ENCODE data around the gene ZMYND19. TPM values are rescaled to one million over a fixed set of nuclear protein-coding genes. Genes with fewer than 3 reads are reported as not detected.
"Not testable (repeated sequence)": the region's sequence is repeated elsewhere in the genome, so short reads cannot be mapped to it uniquely, and the experiment has no call there.

Gene ZMYND19
- total RNA-seq, 1 experiment from 2014 or later, result 66.3 TPM

DNA sequence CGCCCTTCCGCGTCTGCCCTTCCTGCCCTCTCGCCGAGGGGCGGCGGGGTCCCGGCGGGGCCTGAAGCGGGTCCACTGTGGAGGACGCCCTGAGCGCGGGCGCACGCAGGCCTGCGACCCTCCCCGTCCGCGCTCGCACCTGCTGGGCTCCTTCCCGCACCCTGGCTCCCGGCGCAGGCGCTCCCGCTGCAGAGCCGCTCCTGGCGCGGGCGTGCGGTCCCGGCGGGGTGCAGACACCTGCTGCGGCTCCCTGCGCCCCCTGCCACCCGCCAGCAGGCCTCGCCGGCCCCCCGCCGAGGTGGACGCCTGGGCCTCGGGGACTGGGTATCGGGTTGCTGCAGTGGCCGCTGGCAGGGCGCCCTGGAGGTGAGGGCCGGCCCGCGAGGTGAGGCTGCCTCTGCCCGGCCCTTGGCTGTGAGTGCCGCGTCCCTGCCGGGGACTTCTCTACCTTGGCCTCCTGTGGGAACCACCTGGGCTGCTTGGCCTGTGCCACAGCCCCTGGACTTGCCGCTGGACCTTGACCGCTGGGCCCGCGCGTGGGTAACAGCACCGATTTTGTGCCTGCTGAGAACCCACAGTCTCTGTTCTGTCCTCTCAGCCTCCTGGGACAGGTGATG, 15.8 kb upstream of the ZMYND19 start:
- peak overlapping the region; percentile 69 for H3K4me3 ChIP-seq (ENCODE audit: insufficient read depth, low read depth, low read length)
- H3K27me3 ChIP-seq (ENCODE audit: control insufficient read depth, insufficient read depth, low read length), result peaks cover 13% of the 10 kb centered on the region; the same call in 1 of the 2 replicates
- no peaks in the 10 kb centered on the region; the same call in none of the 2 replicates for H3K36me3 ChIP-seq (replicated peaks; ENCODE audit: control insufficient read depth, insufficient read depth, low read length)
- peak; percentile 80 for DNase-seq

DNA sequence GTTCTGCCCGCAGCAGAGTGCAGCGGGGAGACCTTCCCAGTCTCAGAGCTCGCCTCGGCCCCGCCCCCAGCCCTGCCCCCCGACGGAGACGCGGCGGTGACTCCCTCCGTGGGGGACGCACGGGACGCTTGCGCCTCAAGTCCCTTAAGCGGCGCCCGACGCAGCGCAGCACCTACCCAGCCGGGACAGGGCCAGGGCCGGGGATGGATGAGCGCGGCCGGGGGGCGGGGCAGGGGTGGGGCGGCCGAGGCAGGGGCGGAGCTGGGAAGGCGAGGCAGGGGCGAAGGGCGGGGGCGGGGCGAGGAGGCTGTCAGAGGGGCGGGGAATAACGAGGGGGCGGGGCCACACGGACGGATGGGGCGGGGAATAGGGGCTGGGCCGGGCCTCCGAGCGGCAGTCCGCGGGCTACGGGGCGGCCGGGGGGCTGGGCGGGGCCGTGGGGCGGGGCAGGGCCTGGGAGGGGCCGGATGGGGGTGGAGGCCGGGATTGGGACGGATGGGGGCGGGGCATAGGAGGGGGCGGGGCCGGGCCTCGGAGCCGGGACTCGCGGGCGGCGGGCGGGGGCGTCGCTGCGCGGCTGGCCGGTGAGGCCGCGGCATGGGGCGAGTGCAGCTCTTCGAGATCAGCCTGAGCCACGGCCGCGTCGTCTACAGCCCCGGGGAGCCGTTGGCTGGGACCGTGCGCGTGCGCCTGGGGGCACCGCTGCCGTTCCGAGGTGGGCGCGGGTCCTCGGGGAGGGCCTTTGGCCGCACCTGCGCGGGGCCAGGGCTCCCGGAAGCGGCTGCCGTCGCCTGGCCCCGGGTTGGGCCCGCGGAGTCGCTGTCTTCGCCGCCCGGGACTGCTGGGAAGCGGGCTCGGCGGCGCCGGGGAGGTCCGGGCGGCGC, 15.1 kb upstream of the ZMYND19 start, which contains the start of gene ARRDC1:
ARRDC1 (plus strand) TSS at position 566 of the 884 bp plus-strand sequence; CDS start at position 598, 32 bp downstream.
- no peaks in the 10 kb centered on the region; the same call in none of the 2 replicates for H3K36me3 ChIP-seq (replicated peaks; ENCODE audit: control insufficient read depth, insufficient read depth, low read length)
- H3K4me3 ChIP-seq (ENCODE audit: insufficient read depth, low read depth, low read length), result peak within 1 kb of the TSS; percentile 69
- peak; percentile 100 for DNase-seq
- peaks cover 13% of the 10 kb centered on the region; the same call in 1 of the 2 replicates for H3K27me3 ChIP-seq (ENCODE audit: control insufficient read depth, insufficient read depth, low read length)

DNA sequence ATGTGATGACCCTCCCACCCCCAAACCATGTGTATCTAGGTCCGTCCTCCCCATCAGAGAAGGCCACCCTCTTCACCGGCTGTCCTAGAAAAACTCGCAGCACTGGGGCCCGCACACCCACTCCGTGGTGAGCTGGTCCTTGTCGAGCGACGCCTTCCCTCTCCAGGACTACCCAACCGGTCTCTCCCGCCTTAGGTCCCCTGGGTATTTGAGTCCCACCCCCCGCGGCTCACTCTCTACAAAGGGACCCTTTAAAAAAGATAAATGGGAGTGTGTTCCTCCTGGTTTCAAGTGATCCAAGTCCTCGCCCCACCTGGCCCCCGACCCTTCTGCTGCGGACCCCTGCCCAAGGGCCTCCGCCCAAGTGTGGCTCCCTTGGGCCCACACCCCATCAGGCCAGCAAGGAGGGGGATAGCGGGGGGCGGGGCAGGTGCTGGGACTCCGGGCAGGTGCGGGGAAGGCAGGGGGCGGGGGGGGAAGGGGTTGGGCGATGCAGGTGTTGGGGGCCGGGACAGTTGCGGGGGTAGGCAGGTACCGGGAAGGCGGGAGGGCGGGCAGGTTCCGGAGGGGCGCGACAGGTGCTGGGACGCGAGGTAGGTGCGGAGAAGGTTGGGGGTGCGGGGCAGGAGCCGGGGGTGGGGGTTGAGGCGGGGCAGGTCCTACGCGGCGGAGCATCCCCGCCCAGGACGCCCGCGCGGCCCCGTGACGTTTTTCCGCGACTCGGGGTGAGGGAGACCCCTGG, 14.2 kb upstream of the ZMYND19 start:
- peak; percentile 57 for DNase-seq
- Histone ChIP-seq H3K4me3 (ENCODE audit: insufficient read depth, low read depth, low read length) (peak overlapping the region; percentile 30), H3K36me3 (replicated peaks; ENCODE audit: control insufficient read depth, insufficient read depth, low read length) (no peaks in the 10 kb centered on the region; the same call in none of the 2 replicates), H3K27me3 (ENCODE audit: control insufficient read depth, insufficient read depth, low read length) (peaks cover 13% of the 10 kb centered on the region; the same call in 1 of the 2 replicates)

DNA sequence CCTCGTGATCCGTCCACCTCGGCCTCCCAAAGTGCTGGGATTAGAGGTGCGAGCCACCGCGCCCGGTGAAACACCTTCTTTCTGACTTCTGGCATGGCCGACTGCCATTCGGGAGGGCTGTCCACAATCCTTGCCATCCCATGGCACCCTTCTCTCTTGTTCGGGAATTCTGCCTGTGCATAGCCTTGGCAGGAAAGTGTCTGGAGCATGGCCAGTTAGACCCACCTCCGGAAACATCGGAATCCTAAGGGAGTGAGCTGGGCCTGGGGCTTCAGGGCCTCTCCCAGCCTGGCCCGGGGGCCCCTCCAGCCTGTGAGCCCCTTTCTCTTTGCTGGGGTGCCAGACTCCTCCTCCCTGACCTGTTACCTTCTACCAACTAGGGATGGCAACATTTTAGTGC, 13.6 kb upstream of the ZMYND19 start:
- H3K4me3 ChIP-seq (ENCODE audit: insufficient read depth, low read depth, low read length), result no peak overlapping the region

DNA sequence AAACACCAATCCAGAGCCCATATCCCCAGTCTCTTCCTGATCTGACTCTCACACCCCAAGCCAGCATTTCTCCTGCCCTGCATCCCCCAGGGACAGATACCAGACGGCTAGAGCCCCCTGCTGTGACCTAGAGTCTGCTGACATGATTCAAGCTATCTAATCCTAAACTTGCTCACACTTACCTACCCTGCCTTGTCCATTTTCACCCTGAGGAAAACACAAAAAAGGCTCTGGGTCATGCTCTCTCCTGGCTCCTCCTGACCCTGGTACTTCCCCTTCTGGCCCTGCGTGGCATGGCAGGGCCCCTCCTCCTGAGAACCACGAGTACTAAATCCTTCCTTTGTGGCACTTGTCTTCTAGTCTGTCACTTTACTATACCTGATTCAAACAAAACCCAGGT, 12.3 kb upstream of the ZMYND19 start:
- Histone ChIP-seq H3K4me3 (ENCODE audit: insufficient read depth, low read depth, low read length) (no peak overlapping the region), H3K27me3 (ENCODE audit: control insufficient read depth, insufficient read depth, low read length) (peaks cover 13% of the 10 kb centered on the region; the same call in 1 of the 2 replicates), H3K36me3 (replicated peaks; ENCODE audit: control insufficient read depth, insufficient read depth, low read length) (no peaks in the 10 kb centered on the region; the same call in 1 of the 2 replicates)
- DNase-seq, result no peak

More for the DNA sequence above, 13.6 kb upstream of the ZMYND19 start:
- peaks cover 13% of the 10 kb centered on the region; the same call in 1 of the 2 replicates for H3K27me3 ChIP-seq (ENCODE audit: control insufficient read depth, insufficient read depth, low read length)
- no peaks in the 10 kb centered on the region; the same call in none of the 2 replicates for H3K36me3 ChIP-seq (replicated peaks; ENCODE audit: control insufficient read depth, insufficient read depth, low read length)
- DNase-seq, result no peak

DNA sequence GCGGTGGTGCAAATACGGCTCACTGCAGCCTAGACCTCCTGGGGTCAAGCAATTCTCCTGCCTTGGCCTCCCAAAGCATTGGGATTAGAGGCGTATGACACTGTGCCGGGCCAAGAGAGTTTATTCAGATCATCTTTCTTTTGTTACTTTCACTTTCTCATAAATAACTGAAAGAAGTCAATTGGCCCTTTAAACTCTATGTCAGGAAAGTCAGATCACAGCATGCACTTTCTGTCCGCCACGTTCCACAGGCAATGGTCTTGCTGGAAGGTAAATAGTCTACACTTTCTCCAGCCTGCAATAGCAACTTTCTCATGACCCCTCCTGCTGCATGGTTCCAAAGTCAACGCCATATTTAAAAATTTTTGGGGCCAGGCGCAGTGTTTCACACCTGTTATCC, 8.6 kb upstream of the ZMYND19 start:
- Histone ChIP-seq H3K36me3 (replicated peaks; ENCODE audit: control insufficient read depth, insufficient read depth, low read length) (no peaks in the 10 kb centered on the region), H3K27me3 (ENCODE audit: control insufficient read depth, insufficient read depth, low read length) (peaks cover 3% of the 10 kb centered on the region; the same call in 1 of the 2 replicates), H3K4me3 (ENCODE audit: insufficient read depth, low read depth, low read length) (no peak overlapping the region)
- no peak for DNase-seq

DNA sequence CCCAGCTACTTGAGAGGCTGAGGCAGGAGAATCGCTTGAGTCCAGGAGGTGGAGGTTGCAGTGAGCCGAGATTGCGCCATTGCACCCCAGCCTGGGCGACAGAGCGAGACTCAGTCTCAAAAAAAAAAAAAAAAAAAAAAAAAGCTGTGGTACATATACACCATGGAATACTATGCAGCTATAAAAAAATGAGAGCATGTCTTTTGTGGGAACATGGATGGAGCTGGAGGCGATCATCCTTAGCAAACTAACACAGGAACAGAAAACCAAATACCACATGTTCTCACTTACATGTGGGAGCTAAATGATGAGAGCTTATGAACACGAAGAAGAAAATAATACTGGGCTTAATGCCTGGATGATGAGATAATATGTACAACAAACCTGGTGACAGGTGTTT, 6.3 kb upstream of the ZMYND19 start:
- not testable (repeated sequence) for H3K4me3 ChIP-seq (ENCODE audit: insufficient read depth, low read depth, low read length); H3K27me3 ChIP-seq (ENCODE audit: control insufficient read depth, insufficient read depth, low read length); H3K36me3 ChIP-seq (replicated peaks; ENCODE audit: control insufficient read depth, insufficient read depth, low read length); DNase-seq

DNA sequence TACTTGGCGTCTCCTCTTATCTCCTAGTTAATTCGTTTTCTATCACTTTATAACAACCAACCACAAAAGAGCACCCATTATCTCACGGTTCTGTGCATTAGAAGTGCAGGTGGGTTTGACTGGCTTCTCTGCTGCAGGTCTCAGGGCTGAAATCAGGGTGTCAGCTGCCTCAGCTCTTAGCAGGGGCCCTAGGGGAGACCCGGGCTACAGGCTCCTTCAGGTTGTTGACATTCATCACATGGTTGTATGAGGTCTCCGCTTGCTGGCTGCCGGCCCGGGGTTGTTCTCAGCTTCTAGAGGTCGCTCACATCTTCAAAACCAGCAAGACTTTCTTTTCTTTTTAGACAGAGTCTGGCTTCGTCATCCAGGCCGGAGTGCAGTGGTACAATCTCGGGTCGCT, 2.9 kb upstream of the ZMYND19 start:
- no peak for DNase-seq
- no peak overlapping the region for H3K4me3 ChIP-seq (ENCODE audit: insufficient read depth, low read depth, low read length)
- peaks cover 3% of the 10 kb centered on the region for H3K27me3 ChIP-seq (ENCODE audit: control insufficient read depth, insufficient read depth, low read length)
- peaks cover under 1% of the 10 kb centered on the region for H3K36me3 ChIP-seq (replicated peaks; ENCODE audit: control insufficient read depth, insufficient read depth, low read length)

DNA sequence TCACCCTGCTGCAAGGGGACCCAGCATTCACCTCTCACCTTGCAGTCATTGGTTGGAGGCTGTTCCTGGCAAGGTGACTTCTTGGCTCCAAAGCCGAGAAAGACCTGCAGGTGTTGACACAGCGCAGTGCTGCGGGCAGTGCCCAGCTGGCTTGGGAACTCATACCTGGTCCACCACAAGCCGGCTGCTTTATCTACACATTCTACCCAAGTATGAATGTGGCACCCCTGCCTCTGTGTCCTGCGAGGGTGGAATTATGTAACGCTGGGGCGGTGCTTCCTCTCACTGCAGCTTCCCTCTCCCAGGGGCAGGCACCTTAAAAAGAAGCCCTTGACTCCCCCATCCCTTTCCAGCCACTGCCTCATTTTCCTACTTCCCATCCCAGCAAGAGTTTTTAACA, 2.5 kb upstream of the ZMYND19 start:
- no peak overlapping the region for H3K4me3 ChIP-seq (ENCODE audit: insufficient read depth, low read depth, low read length)
- H3K36me3 ChIP-seq (replicated peaks; ENCODE audit: control insufficient read depth, insufficient read depth, low read length), result peaks cover 5% of the 10 kb centered on the region
- H3K27me3 ChIP-seq (ENCODE audit: control insufficient read depth, insufficient read depth, low read length), result peaks cover 3% of the 10 kb centered on the region
- DNase-seq, result no peak

DNA sequence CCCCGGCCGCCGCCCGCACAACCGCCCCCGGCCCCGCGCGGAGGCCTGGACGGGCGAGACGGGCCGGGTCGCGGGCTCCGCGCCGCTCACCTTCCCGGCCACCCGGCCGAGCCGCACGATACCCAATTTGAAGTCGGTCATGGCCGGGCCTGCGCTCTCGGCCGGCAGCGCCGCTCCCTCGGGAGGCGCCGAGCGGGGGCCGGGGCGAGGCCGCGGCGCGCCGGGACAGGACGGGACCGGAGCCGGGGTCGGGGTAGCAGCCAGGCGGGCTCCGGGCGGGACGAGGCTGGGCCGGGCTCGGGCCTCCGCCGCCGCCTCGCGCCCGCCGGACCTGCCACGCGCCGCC, 216 bp downstream of the ZMYND19 start:
- no peak for DNase-seq
- Histone ChIP-seq H3K4me3 (ENCODE audit: insufficient read depth, low read depth, low read length) (peak overlapping the region; percentile 75), H3K36me3 (replicated peaks; ENCODE audit: control insufficient read depth, insufficient read depth, low read length) (peaks cover 26% of the 10 kb centered on the region), H3K27me3 (ENCODE audit: control insufficient read depth, insufficient read depth, low read length) (peaks cover 3% of the 10 kb centered on the region)

DNA sequence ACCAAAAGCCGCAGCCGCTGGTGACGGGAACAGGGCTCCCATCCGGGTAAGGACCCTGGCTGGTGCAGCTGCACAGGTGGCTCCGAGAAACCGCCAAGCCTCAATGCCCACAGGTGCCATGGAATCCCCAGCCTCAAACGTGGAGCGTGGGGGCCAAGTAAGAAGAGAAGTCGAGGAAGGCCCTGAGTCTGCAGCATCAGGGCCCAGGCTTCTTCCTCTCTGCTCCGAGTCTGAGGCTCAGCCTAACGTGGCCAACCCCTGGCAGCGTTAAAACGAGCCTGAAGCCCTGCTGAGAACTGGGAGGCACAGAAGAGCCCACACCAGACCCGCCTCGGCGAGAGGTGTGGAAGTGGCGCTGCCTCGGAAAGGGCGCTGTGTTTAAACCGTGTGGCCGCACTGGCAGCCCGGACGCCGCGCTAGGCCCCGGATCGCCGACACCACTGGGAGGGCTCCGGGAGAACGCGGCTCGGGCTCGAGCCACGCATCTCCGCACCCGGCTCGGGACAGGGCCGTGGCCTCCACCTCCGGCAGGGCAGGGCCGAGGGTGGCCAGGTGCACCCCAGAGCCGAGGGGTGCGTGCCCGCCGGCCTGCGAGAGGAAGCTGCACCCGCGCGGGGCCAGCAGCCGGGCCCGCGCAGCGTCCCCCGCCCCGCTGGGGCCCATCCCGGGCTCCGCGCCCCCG, 730 bp downstream of the ZMYND19 start:
- peaks cover 3% of the 10 kb centered on the region for H3K27me3 ChIP-seq (ENCODE audit: control insufficient read depth, insufficient read depth, low read length)
- peaks cover 26% of the 10 kb centered on the region for H3K36me3 ChIP-seq (replicated peaks; ENCODE audit: control insufficient read depth, insufficient read depth, low read length)
- H3K4me3 ChIP-seq (ENCODE audit: insufficient read depth, low read depth, low read length), result peak overlapping the region; percentile 75
- peak; percentile 78 for DNase-seq

DNA sequence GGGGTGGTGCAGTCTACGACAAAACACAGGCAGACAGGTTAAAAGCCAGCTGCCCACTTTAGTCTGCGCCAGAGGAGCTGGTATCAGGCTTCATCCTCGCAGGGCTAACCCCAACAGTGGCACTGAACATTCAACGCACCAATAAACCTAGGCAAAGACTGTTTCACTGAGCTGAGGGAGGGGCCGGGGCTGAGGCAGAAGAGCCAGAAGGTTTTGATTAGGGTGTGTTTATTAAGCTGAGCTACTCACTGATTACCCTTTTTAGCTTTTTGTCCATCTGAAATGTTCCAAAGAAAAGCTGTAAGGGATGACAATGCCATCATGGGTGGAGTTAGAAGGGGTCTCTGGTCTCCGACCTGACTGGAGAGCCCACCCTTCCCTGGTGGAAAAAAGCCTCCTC, 1.4 kb downstream of the ZMYND19 start:
- Histone ChIP-seq H3K4me3 (ENCODE audit: insufficient read depth, low read depth, low read length) (peak overlapping the region; percentile 75), H3K27me3 (ENCODE audit: control insufficient read depth, insufficient read depth, low read length) (peaks cover 3% of the 10 kb centered on the region), H3K36me3 (replicated peaks; ENCODE audit: control insufficient read depth, insufficient read depth, low read length) (peaks cover 28% of the 10 kb centered on the region)
- no peak for DNase-seq

DNA sequence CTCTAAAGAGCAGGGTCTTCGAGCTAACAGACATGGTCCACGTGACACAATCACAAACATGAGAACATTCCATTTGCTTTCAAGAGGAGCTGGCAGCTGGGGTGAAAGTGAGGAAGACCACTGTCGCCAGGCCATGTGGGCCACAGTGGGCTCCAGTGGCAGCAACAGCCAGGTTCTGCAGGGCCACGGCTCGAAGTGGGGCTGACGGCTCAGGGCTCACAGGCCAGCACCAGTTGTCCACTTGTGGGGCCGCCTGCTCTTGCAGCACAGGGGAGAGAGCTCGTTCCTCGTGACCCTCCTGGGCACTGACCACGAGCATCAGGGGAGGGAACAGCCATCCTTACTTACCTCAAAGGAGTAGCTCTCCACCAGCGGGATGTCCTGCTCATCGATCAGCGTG, 2.0 kb downstream of the ZMYND19 start:
- no peak for DNase-seq
- no peak overlapping the region for H3K4me3 ChIP-seq (ENCODE audit: insufficient read depth, low read depth, low read length)
- H3K36me3 ChIP-seq (replicated peaks; ENCODE audit: control insufficient read depth, insufficient read depth, low read length), result peaks cover 28% of the 10 kb centered on the region
- H3K27me3 ChIP-seq (ENCODE audit: control insufficient read depth, insufficient read depth, low read length), result peaks cover 3% of the 10 kb centered on the region

DNA sequence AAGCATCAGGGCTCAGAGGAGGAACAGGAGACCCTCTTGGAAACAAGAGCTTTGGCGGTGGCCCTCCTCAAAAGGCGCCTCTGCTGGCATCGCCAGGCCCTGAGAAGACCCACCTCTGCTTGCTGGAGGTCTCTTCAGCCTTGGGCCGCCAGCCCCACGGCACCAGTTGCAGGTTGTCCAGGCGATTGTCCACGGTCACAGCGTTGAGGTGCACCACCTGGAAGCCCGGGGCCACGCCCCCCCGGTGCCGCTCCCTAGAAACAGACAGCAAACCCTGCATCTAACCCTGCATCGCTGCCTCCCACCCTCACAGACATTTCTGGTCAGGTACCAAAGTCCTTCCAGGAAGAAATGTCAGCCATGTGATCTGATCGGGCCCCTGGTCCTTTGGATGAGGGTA, 3.5 kb downstream of the ZMYND19 start:
- Histone ChIP-seq H3K27me3 (ENCODE audit: control insufficient read depth, insufficient read depth, low read length) (peaks cover 3% of the 10 kb centered on the region), H3K4me3 (ENCODE audit: insufficient read depth, low read depth, low read length) (no peak overlapping the region), H3K36me3 (replicated peaks; ENCODE audit: control insufficient read depth, insufficient read depth, low read length) (peaks cover 36% of the 10 kb centered on the region)
- no peak for DNase-seq
